C4-2B (cell line): ENCODE data around the gene PMM1.

Experiments
- CTCF ChIP-seq: fragments of 450-650 bp; conservative IDR thresholded peaks from 2 replicates; pipeline ENCODE4 v1.5.1; 2017; ENCODE audit warnings: mild to moderate bottlenecking
- ZFX ChIP-seq: fragments of 450-650 bp; IDR thresholded peaks from 2 replicates; pipeline ENCODE4 v1.6.1; 2017

GRCh38 chr22:41582694-41583093 is 6.9 kb downstream of the PMM1 start:
- TF ChIP-seq CTCF (no peak), ZFX (no peak)
